CD14-positive monocyte (primary cell): ENCODE measurements around the gene COMT. TPM values are rescaled to one million over a fixed set of nuclear protein-coding genes. Genes with fewer than 3 reads are reported as not detected.

Source experiments
- DNase-seq, 3 donors: peaks; one replicate each; pipeline ENCODE4 v3.0.0-alpha.2; 2011 to 2022
- H2AFZ ChIP-seq: 2 replicates; pipeline ENCODE4 v1.6.0; 2012; ENCODE audit warnings: mild to moderate bottlenecking, low read depth, low read length, inconsistent platforms; ENCODE audit not compliant: insufficient read depth, poor library complexity, severe bottlenecking
- H3K27ac ChIP-seq, 2 donors: 1 replicate in 1 of 2; 2 replicates in 1 of 2; pipeline ENCODE4 v1.5.1; 2012 to 2013; ENCODE audit warnings: low read length in 2 of 2, control low read depth in 1 of 2, inconsistent platforms in 1 of 2, low read depth in 1 of 2, mild to moderate bottlenecking in 1 of 2
- H3K27me3 ChIP-seq, 2 donors: one replicate each; pipeline versions ENCODE4 v1.6.0 to v1.6.1; 2011 to 2013; ENCODE audit warnings: low read length in 2 of 2; ENCODE audit not compliant: control insufficient read depth in 2 of 2, insufficient read depth in 2 of 2
- H3K36me3 ChIP-seq, 2 donors: replicated peaks in 1 of 2; 1 replicate in 1 of 2; 2 replicates in 1 of 2; pipeline versions ENCODE4 v1.5.1 to v1.6.1; 2012 to 2013; ENCODE audit warnings: low read length in 2 of 2, control low read depth in 1 of 2, inconsistent platforms in 1 of 2, mild to moderate bottlenecking in 1 of 2; ENCODE audit not compliant: insufficient read depth in 2 of 2, control insufficient read depth in 1 of 2
- H3K4me1 ChIP-seq, 2 donors: 1 replicate in 1 of 2; 2 replicates in 1 of 2; pipeline versions ENCODE4 v1.5.1 to v1.6.1; 2012 to 2013; ENCODE audit warnings: low read length in 2 of 2, control low read depth in 1 of 2, inconsistent platforms in 1 of 2, mild to moderate bottlenecking in 1 of 2, moderate library complexity in 1 of 2; ENCODE audit not compliant: insufficient read depth in 2 of 2, control insufficient read depth in 1 of 2
- H3K4me2 ChIP-seq: replicated peaks from 2 replicates; pipeline ENCODE3; 2012; ENCODE audit warnings: low read length, moderate library complexity, mild to moderate bottlenecking; ENCODE audit not compliant: poor library complexity, severe bottlenecking; ENCODE audit errors: extremely low read depth
- H3K4me3 ChIP-seq, 3 experiments: fragments of 200-600 bp in 1 of 3; sonication (generic) in 1 of 3; replicated peaks in 1 of 3; 1 replicate in 2 of 3; 2 replicates in 1 of 3; pipeline ENCODE4 v1.5.1; 2011 to 2013; ENCODE audit warnings: low read length in 3 of 3, mild to moderate bottlenecking in 3 of 3, control low read depth in 2 of 3, low read depth in 2 of 3, inconsistent platforms in 1 of 3, moderate library complexity in 1 of 3
- H3K79me2 ChIP-seq: 2 replicates; pipeline ENCODE4 v1.6.0; 2012; ENCODE audit warnings: mild to moderate bottlenecking, control low read depth, inconsistent platforms, low read length, moderate library complexity; ENCODE audit not compliant: insufficient read depth
- H3K9ac ChIP-seq: 2 replicates; pipeline ENCODE4 v1.6.0; 2017; ENCODE audit warnings: low read length, mild to moderate bottlenecking; ENCODE audit not compliant: insufficient read depth, poor library complexity, severe bottlenecking
- H3K9me3 ChIP-seq, 2 donors: replicated peaks in 1 of 2; 1 replicate in 1 of 2; 2 replicates in 1 of 2; pipeline versions ENCODE4 v1.5.1 to v1.6.1; 2012 to 2013; ENCODE audit warnings: low read length in 2 of 2, control low read depth in 1 of 2; ENCODE audit not compliant: control insufficient read depth in 1 of 2, insufficient read depth in 1 of 2
- H4K20me1 ChIP-seq: 2 replicates; pipeline ENCODE4 v1.6.0; 2012; ENCODE audit warnings: mild to moderate bottlenecking, low read length, control low read depth, moderate library complexity; ENCODE audit not compliant: insufficient read depth
- H3K27ac Mint-ChIP-seq, 7 donors: one replicate each; pipeline ENCODE4 v1.8.0; 2020; ENCODE audit warnings: mild to moderate bottlenecking in 7 of 7, mixed read lengths in 7 of 7, moderate library complexity in 6 of 7, inconsistent platforms in 2 of 7
- H3K27me3 Mint-ChIP-seq, 3 donors: one replicate each; pipeline ENCODE4 v1.8.0; 2021 to 2022; ENCODE audit warnings: low read depth in 3 of 3, mild to moderate bottlenecking in 3 of 3, mixed read lengths in 3 of 3, moderate library complexity in 3 of 3, inconsistent platforms in 1 of 3
- H3K36me3 Mint-ChIP-seq, 2 donors: one replicate each; pipeline ENCODE4 v1.8.0; 2020; ENCODE audit warnings: mixed read lengths in 2 of 2, inconsistent platforms in 1 of 2, mild to moderate bottlenecking in 1 of 2
- H3K4me1 Mint-ChIP-seq: one replicate; pipeline ENCODE4 v1.8.0; 2020; ENCODE audit warnings: mild to moderate bottlenecking, mixed read lengths
- H3K4me3 Mint-ChIP-seq, 2 donors: one replicate each; pipeline ENCODE4 v1.8.0; 2020; ENCODE audit warnings: mild to moderate bottlenecking in 2 of 2, mixed read lengths in 2 of 2, moderate library complexity in 1 of 2
- H3K9me3 Mint-ChIP-seq, 7 donors: one replicate each; pipeline ENCODE4 v1.8.0; 2020 to 2022; ENCODE audit warnings: mixed read lengths in 7 of 7, mild to moderate bottlenecking in 6 of 7, moderate library complexity in 6 of 7, inconsistent platforms in 2 of 7
- WGBS: methylation state at CpG from one replicate; pipeline ENCODE4 v1.1.5; 2013; ENCODE audit warnings: missing lambda C conversion rate; ENCODE audit not compliant: insufficient coverage; 5-methylcytosine and 5-hydroxymethylcytosine counted together
- intact Hi-C, 2 donors: fragments of 100-400 bp; cut with micrococcal nuclease; formaldehyde crosslinking; loops; one replicate each; pipeline versions ENCODE4 v1.15.0 to v1.15.1; 2023
- polyA plus RNA-seq, 3 donors: library from polyadenylated mRNA; depleted of rRNA in 1 of 3; unstranded in 2 of 3; stranded (reverse) in 1 of 3; fragments of 300-500 nt in 2 of 3; fragments of >200 nt in 1 of 3; fragmentation: Illumina TruSeq in 2 of 3; gene quantifications; 1 replicate in 2 of 3; 2 replicates in 1 of 3; pipeline ENCODE4 v1.2.3, GENCODE V29; 2012 to 2021
- TF ChIP-seq, protein P1 (sequence below): fragments of 200-600 bp; IDR thresholded peaks from one replicate; pipeline ENCODE4 v1.8.0; 2022; ENCODE audit warnings: antibody characterized with exemption, mild to moderate bottlenecking

The COMT gene
- polyA plus RNA-seq, 3 donors, result 314 to 400 (median 329) TPM

DNA sequence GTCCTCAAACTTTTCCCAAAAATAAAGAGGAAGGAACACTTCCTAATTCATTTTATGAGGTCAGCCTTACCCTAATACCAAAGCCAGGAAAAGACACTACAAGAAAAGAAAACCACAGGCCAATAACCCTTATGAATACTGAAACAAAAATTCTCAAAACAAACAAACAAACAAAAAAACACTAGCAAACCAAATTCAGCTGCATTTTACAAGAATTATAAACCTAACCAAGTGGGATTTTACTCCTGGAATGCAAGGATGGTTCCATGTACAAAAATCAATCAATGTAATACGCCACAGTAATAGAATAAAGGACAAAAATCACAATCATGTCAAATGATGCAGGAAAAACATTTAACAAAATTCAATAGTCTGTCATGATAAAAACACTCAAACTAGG lies 61.7 kb downstream of the COMT start:
- Histone ChIP-seq H2AFZ (no peak overlapping the region), H3K79me2 (no peaks in the 10 kb centered on the region), H3K4me2 (no peak overlapping the region), H3K27ac (no peak overlapping the region), H3K4me3 (no peak overlapping the region), H4K20me1 (no peaks in the 10 kb centered on the region), H3K9ac (no peak overlapping the region), H3K9me3 (peaks cover 3 to 16% of the 10 kb centered on the region in 2 donors), H3K27me3 (no peaks in the 10 kb centered on the region), H3K4me1 (no peaks in the 10 kb centered on the region), H3K36me3 (no peaks in the 10 kb centered on the region)
- TF ChIP-seq, protein P1, sequence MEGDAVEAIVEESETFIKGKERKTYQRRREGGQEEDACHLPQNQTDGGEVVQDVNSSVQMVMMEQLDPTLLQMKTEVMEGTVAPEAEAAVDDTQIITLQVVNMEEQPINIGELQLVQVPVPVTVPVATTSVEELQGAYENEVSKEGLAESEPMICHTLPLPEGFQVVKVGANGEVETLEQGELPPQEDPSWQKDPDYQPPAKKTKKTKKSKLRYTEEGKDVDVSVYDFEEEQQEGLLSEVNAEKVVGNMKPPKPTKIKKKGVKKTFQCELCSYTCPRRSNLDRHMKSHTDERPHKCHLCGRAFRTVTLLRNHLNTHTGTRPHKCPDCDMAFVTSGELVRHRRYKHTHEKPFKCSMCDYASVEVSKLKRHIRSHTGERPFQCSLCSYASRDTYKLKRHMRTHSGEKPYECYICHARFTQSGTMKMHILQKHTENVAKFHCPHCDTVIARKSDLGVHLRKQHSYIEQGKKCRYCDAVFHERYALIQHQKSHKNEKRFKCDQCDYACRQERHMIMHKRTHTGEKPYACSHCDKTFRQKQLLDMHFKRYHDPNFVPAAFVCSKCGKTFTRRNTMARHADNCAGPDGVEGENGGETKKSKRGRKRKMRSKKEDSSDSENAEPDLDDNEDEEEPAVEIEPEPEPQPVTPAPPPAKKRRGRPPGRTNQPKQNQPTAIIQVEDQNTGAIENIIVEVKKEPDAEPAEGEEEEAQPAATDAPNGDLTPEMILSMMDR, result no peak
- no peaks in the 10 kb centered on the region for H3K36me3 Mint-ChIP-seq
- no CpG with 5 or more reads among the region's 1 CpG for WGBS
- intact Hi-C loops, result no loop called here
- peaks cover 9 to 16% (median 11%) of the 10 kb centered on the region in 3 donors for H3K27me3 Mint-ChIP-seq
- H3K27ac Mint-ChIP-seq, result no peak overlapping the region
- no peak for DNase-seq
- no peak overlapping the region for H3K4me3 Mint-ChIP-seq
- peaks cover 17 to 23% (median 20%) of the 10 kb centered on the region in 7 donors for H3K9me3 Mint-ChIP-seq
- H3K4me1 Mint-ChIP-seq, result no peaks in the 10 kb centered on the region

DNA sequence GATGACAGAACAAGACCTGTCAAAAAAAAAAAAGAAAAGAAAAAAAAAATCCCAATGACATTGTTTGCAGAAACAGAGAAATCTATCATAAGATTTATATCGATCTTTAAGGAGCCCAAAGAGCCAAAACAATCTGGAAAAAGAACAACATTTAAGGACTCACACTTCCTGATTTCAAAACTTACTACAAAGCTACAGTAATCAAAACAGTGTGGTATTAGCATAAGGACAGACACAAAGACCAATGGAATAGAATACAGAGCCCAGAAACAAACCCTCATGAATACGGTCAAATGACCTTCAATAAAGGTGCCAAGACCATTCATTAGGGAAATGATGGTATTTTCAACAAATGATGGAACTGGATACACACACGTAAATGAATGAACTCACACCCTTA lies 62.9 kb downstream of the COMT start:
- Mint-ChIP-seq H3K27me3 (peaks cover 9 to 16% (median 9%) of the 10 kb centered on the region in 3 donors), H3K27ac (no peak overlapping the region), H3K4me1 (no peaks in the 10 kb centered on the region), H3K36me3 (no peaks in the 10 kb centered on the region), H3K9me3 (peaks cover 17 to 23% (median 20%) of the 10 kb centered on the region in 7 donors), H3K4me3 (no peak overlapping the region)
- TF ChIP-seq, protein P1, result no peak
- H3K4me2 ChIP-seq, result no peak overlapping the region
- no peak overlapping the region for H3K4me3 ChIP-seq
- H3K27ac ChIP-seq, result no peak overlapping the region
- intact Hi-C loops, result no loop called here
- no peaks in the 10 kb centered on the region for H4K20me1 ChIP-seq
- no peaks in the 10 kb centered on the region for H3K79me2 ChIP-seq
- no peak for DNase-seq
- no peaks in the 10 kb centered on the region for H3K4me1 ChIP-seq
- peaks cover 3 to 16% of the 10 kb centered on the region in 2 donors for H3K9me3 ChIP-seq
- WGBS, result no CpG with 5 or more reads among the region's 3 CpGs
- no peaks in the 10 kb centered on the region for H3K27me3 ChIP-seq
- H3K9ac ChIP-seq, result no peak overlapping the region
- H3K36me3 ChIP-seq, result no peaks in the 10 kb centered on the region
- H2AFZ ChIP-seq, result no peak overlapping the region
